H1 (cell line): Measurements from ENCODE around the gene SLC24A4. TPM values are rescaled to one million over a fixed set of nuclear protein-coding genes. Genes with fewer than 3 reads are reported as not detected.

Experiments
- CTCF ChIA-PET: fragments of 300-600 bp; sonication (Branson Sonifier 250); formaldehyde crosslinking; loops from one replicate; lab custom pipeline; 2021; ENCODE audit not compliant: partially characterized antibody; lab: Charles Lee
- POLR2A ChIA-PET: fragments of 300-600 bp; sonication (Branson Sonifier 250); formaldehyde crosslinking; loops from one replicate; lab custom pipeline; 2021; ENCODE audit warnings: inconsistent platforms; ENCODE audit not compliant: partially characterized antibody; lab: Charles Lee
- DNase-seq, 2 experiments: peaks; one replicate each; pipeline versions ENCODE4 v3.0.0 to v3.0.0-alpha.2; 2010 to 2022; ENCODE audit warnings: low spot score in 2 of 2, low read depth in 1 of 2, mixed read lengths in 1 of 2
- FAIRE-seq: peaks from 2 replicates; lab custom pipeline; 2011; peaks lifted over from hg19 to GRCh38; lab: Jason Lieb, UNC
- H2AFZ ChIP-seq: 2 replicates; pipeline ENCODE4 v1.8.1; 2012; ENCODE audit warnings: low read length, inconsistent platforms
- H2AK5ac ChIP-seq: 2 replicates; pipeline ENCODE4 v1.6.1; 2013; ENCODE audit warnings: low read depth, low read length
- H2BK120ac ChIP-seq: replicated peaks from 2 replicates; pipeline ENCODE3; 2013; ENCODE audit warnings: low read depth, low read length, inconsistent platforms
- H2BK12ac ChIP-seq: 2 replicates; pipeline ENCODE4 v1.6.1; 2013; ENCODE audit warnings: low read depth, low read length
- H2BK15ac ChIP-seq: 2 replicates; pipeline ENCODE4 v1.6.1; 2013; ENCODE audit warnings: low read length
- H2BK20ac ChIP-seq: 2 replicates; pipeline ENCODE4 v1.6.1; 2013; ENCODE audit warnings: low read length
- H2BK5ac ChIP-seq: 2 replicates; pipeline ENCODE4 v1.6.1; 2013; ENCODE audit warnings: low read depth, low read length
- H3K14ac ChIP-seq: 2 replicates; pipeline ENCODE4 v1.6.1; 2013; ENCODE audit warnings: inconsistent platforms; ENCODE audit not compliant: insufficient read length
- H3K18ac ChIP-seq: 2 replicates; pipeline ENCODE4 v1.6.1; 2013; ENCODE audit warnings: low read length; ENCODE audit errors: extremely low read depth
- H3K23ac ChIP-seq: 2 replicates; pipeline ENCODE4 v1.6.1; 2013; ENCODE audit warnings: inconsistent platforms; ENCODE audit not compliant: insufficient read length
- H3K23me2 ChIP-seq: 2 replicates; pipeline ENCODE4 v1.6.1; 2013; ENCODE audit warnings: low read depth, low read length
- H3K27ac ChIP-seq: 2 replicates; pipeline ENCODE4 v1.6.1; 2011; ENCODE audit warnings: low read depth, low read length, inconsistent platforms
- H3K27me3 ChIP-seq, 4 experiments: replicated peaks in 1 of 4; 1 replicate in 1 of 4; 2 replicates in 3 of 4; pipeline versions ENCODE4 v1.6.1 to v1.8.1; 2011 to 2013; ENCODE audit warnings: low read length in 3 of 4, mild to moderate bottlenecking in 3 of 4, inconsistent platforms in 2 of 4, mixed read lengths in 2 of 4, moderate library complexity in 1 of 4; ENCODE audit not compliant: control insufficient read depth in 3 of 4, insufficient read depth in 3 of 4; ENCODE audit errors: extremely low read depth in 1 of 4
- H3K36me3 ChIP-seq, 4 experiments: 2 replicates each; pipeline versions ENCODE4 v1.6.1 to v1.8.1; 2011 to 2013; ENCODE audit warnings: mild to moderate bottlenecking in 4 of 4, low read length in 3 of 4, moderate library complexity in 2 of 4, control low read depth in 1 of 4, inconsistent platforms in 1 of 4; ENCODE audit not compliant: insufficient read depth in 4 of 4, control insufficient read depth in 2 of 4
- H3K4ac ChIP-seq: replicated peaks from 2 replicates; pipeline ENCODE3; 2013; ENCODE audit warnings: low read length, low read depth, mixed read lengths, inconsistent platforms; ENCODE audit not compliant: insufficient read length
- H3K4me1 ChIP-seq, 4 experiments: replicated peaks in 1 of 4; 1 replicate in 1 of 4; 2 replicates in 3 of 4; pipeline versions ENCODE4 v1.6.1 to v1.8.1; 2011 to 2013; ENCODE audit warnings: low read length in 3 of 4, inconsistent platforms in 2 of 4, mixed read lengths in 1 of 4; ENCODE audit not compliant: insufficient read depth in 4 of 4, control insufficient read depth in 3 of 4
- H3K4me2 ChIP-seq, 2 experiments: 2 replicates each; pipeline versions ENCODE4 v1.6.1 to v1.8.1; 2011 to 2013; ENCODE audit warnings: low read depth in 2 of 2, low read length in 2 of 2, control low read depth in 1 of 2, inconsistent platforms in 1 of 2, mild to moderate bottlenecking in 1 of 2; ENCODE audit not compliant: insufficient read depth in 1 of 2
- H3K4me3 ChIP-seq, 4 experiments: fragments of 200-600, 300-600 bp in 1 of 4; sonication (generic), shearing (Covaris generic), sonication (Bioruptor Twin) in 1 of 4; 2 replicates each; pipeline versions ENCODE4 v1.5.1 to v1.8.1; 2011 to 2016; ENCODE audit warnings: low read length in 4 of 4, low read depth in 3 of 4, control low read depth in 2 of 4, inconsistent platforms in 2 of 4, mild to moderate bottlenecking in 2 of 4, mixed read lengths in 1 of 4, moderate library complexity in 1 of 4; ENCODE audit not compliant: insufficient read depth in 2 of 4; ENCODE audit errors: extremely low read depth in 1 of 4
- H3K56ac ChIP-seq: replicated peaks from 2 replicates; pipeline ENCODE3; 2013; ENCODE audit warnings: low read depth, mild to moderate bottlenecking, mixed read lengths, low read length, inconsistent platforms; ENCODE audit not compliant: insufficient read length
- H3K79me1 ChIP-seq: 2 replicates; pipeline ENCODE4 v1.6.1; 2013; ENCODE audit warnings: low read depth, low read length, control low read depth
- H3K79me2 ChIP-seq, 2 experiments: 2 replicates each; pipeline versions ENCODE4 v1.6.1 to v1.8.1; 2012 to 2013; ENCODE audit warnings: low read length in 2 of 2, mild to moderate bottlenecking in 2 of 2, inconsistent platforms in 1 of 2; ENCODE audit not compliant: insufficient read depth in 2 of 2, control insufficient read depth in 1 of 2
- H3K9ac ChIP-seq, 4 experiments: replicated peaks in 1 of 4; 1 replicate in 1 of 4; 2 replicates in 3 of 4; pipeline versions ENCODE4 v1.6.1 to v1.8.1; 2011 to 2013; ENCODE audit warnings: low read depth in 3 of 4, low read length in 3 of 4, control low read depth in 2 of 4, mild to moderate bottlenecking in 2 of 4, moderate library complexity in 2 of 4, inconsistent platforms in 1 of 4; ENCODE audit errors: extremely low read depth in 1 of 4
- H3K9me3 ChIP-seq, 2 experiments: 2 replicates each; pipeline versions ENCODE4 v1.6.1 to v1.8.1; 2012 to 2013; ENCODE audit warnings: mild to moderate bottlenecking in 2 of 2, moderate library complexity in 2 of 2, control low read depth in 1 of 2, inconsistent platforms in 1 of 2, low read depth in 1 of 2, low read length in 1 of 2, mixed read lengths in 1 of 2; ENCODE audit not compliant: insufficient read depth in 2 of 2
- H4K20me1 ChIP-seq, 2 experiments: replicated peaks in 1 of 2; 2 replicates each; pipeline versions ENCODE3 to v1.8.1; 2011 to 2013; ENCODE audit warnings: inconsistent platforms in 2 of 2, low read length in 2 of 2, mild to moderate bottlenecking in 1 of 2; ENCODE audit not compliant: insufficient read depth in 2 of 2, control insufficient read depth in 1 of 2
- H4K5ac ChIP-seq: 2 replicates; pipeline ENCODE4 v1.6.1; 2013; ENCODE audit warnings: low read length, low read depth, mixed read lengths, inconsistent platforms; ENCODE audit not compliant: insufficient read length
- H4K8ac ChIP-seq: 2 replicates; pipeline ENCODE4 v1.8.0; 2013; ENCODE audit warnings: mild to moderate bottlenecking, moderate library complexity, low read length, inconsistent platforms; ENCODE audit not compliant: insufficient read depth; ENCODE audit errors: extremely low read depth
- H4K91ac ChIP-seq: replicated peaks from 2 replicates; pipeline ENCODE3; 2013; ENCODE audit warnings: low read length, mixed read lengths, inconsistent platforms; ENCODE audit not compliant: insufficient read length
- BACH1 ChIP-seq: IDR thresholded peaks from 2 replicates; pipeline ENCODE4 v1.6.1; 2012; ENCODE audit warnings: low read length, improper control_type of control experiment
- CEBPB ChIP-seq: IDR thresholded peaks from 2 replicates; pipeline ENCODE4 v1.6.1; 2012; ENCODE audit warnings: low read depth, low read length
- EGR1 ChIP-seq: IDR thresholded peaks from 2 replicates; pipeline ENCODE4 v1.6.1; 2011; ENCODE audit warnings: low read depth, low read length, borderline replicate concordance
- EP300 ChIP-seq, 2 experiments: IDR thresholded peaks; 1 replicate in 1 of 2; 2 replicates in 1 of 2; pipeline ENCODE4 v1.6.1; 2011 to 2012; ENCODE audit warnings: low read depth in 2 of 2, low read length in 2 of 2, mild to moderate bottlenecking in 2 of 2, borderline replicate concordance in 1 of 2, inconsistent platforms in 1 of 2, moderate library complexity in 1 of 2
- FOSL1 ChIP-seq: IDR thresholded peaks from 2 replicates; pipeline ENCODE4 v1.6.1; 2011; ENCODE audit warnings: mild to moderate bottlenecking, low read depth, low read length, moderate library complexity; ENCODE audit not compliant: insufficient read depth
- GABPA ChIP-seq: IDR thresholded peaks from 2 replicates; pipeline ENCODE4 v1.6.1; 2011; ENCODE audit warnings: mild to moderate bottlenecking, low read length, moderate library complexity, borderline replicate concordance; ENCODE audit not compliant: insufficient read depth
- GTF2F1 ChIP-seq: IDR thresholded peaks from 2 replicates; pipeline ENCODE4 v1.6.1; 2012; ENCODE audit warnings: low read depth, low read length, improper control_type of control experiment, borderline replicate concordance
- HDAC2 ChIP-seq, 2 experiments: fragments of 300-600 bp in 1 of 2; sonication (generic) in 1 of 2; IDR thresholded peaks; 2 replicates each; pipeline ENCODE4 v1.6.1; 2011 to 2012; ENCODE audit warnings: low read depth in 2 of 2, low read length in 2 of 2, mild to moderate bottlenecking in 2 of 2, moderate library complexity in 2 of 2, borderline replicate concordance in 1 of 2, inconsistent platforms in 1 of 2
- HDAC6 ChIP-seq: IDR thresholded peaks from one replicate; pipeline ENCODE4 v1.7.1; 2012; ENCODE audit warnings: low read depth, mild to moderate bottlenecking, inconsistent platforms, low read length, moderate library complexity
- KDM1A ChIP-seq: fragments of 200-600, 300-600 bp; sonication (generic); IDR thresholded peaks from 2 replicates; pipeline ENCODE4 v1.7.1; 2016; ENCODE audit warnings: mild to moderate bottlenecking, low read length, borderline replicate concordance
- TAF1 ChIP-seq: IDR thresholded peaks from 2 replicates; pipeline ENCODE4 v1.6.1; 2011; ENCODE audit warnings: mild to moderate bottlenecking, low read depth, low read length
- TCF12 ChIP-seq: IDR thresholded peaks from 2 replicates; pipeline ENCODE4 v1.6.1; 2011; ENCODE audit warnings: low read depth, mild to moderate bottlenecking, low read length
- WGBS, 2 experiments: shearing (Covaris generic) in 1 of 2; methylation state at CpG; one replicate each; pipeline versions ENCODE4 v1.1.6 to v1.1.7; 2013 to 2015; ENCODE audit warnings: low lambda C conversion rate in 2 of 2, mixed read lengths in 2 of 2, inconsistent platforms in 1 of 2, low coverage in 1 of 2, missing lambda C conversion rate in 1 of 2; ENCODE audit not compliant: insufficient replicate concordance in 2 of 2, insufficient coverage in 1 of 2, insufficient read length in 1 of 2; ENCODE audit errors: extremely low coverage in 1 of 2, missing lambda C conversion rate in 1 of 2; 5-methylcytosine and 5-hydroxymethylcytosine counted together
- polyA plus RNA-seq, 7 experiments: library from polyadenylated mRNA; depleted of rRNA in 3 of 7; stranded (reverse) in 5 of 7; unstranded in 2 of 7; fragments of >200 nt in 5 of 7; fragments of 200-250 nt in 2 of 7; gene quantifications; 1 replicate in 5 of 7; 2 replicates in 1 of 7; 4 replicates in 1 of 7; pipeline versions ENCODE4 v1.2.1 to v1.2.3, GENCODE V29; 2011 to 2013; ENCODE audit warnings: missing spikeins in 2 of 7, mixed read lengths in 2 of 7
- total RNA-seq: library from RNA; stranded (reverse); fragmentation: NEBNext Ultra II Directional; extraction: Animal tissue kit (Norgen Biotek cat#: 25700); gene quantifications from 2 replicates; pipeline ENCODE4 v1.2.1, GENCODE V29; 2021

Gene SLC24A4
- total and polyA plus RNA-seq, 2 of the 8 experiments (the other 6 are each of a cell fraction or from before 2014, with no cell fraction given) = 0.27 to 0.89 TPM

DNA sequence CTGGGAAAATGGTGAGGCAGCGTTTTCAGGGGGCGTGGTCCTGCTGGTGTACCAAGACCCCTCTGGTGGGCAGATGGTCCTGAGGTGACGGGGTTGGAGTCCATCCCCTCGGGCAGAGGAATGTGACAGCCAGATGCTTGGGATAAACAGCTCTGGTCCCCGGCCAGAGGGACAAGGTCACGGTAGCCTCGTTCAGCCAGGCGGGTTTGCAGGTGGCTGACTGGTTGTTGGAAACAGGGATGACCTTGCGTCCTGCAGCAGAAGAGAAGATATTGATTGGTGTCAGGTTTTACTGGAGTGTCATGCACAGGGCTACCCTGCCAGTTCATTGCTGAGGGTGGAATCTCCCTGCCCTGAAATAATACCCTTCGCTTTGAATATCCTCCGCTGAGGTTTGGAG lies 43.3 kb downstream of the SLC24A4 start:
- H3K56ac ChIP-seq = no peak overlapping the region
- no peaks in the 10 kb centered on the region for H3K79me1 ChIP-seq
- CTCF ChIA-PET = interaction anchor here (0.8 to 3.6 kb wide), 3 partner anchors 14 to 26 kb away, joined by 3 to 22 read pairs (median 3); no protein-coding TSS in a partner anchor
- no peaks in the 10 kb centered on the region for H4K20me1 ChIP-seq
- no peak overlapping the region for H4K8ac ChIP-seq
- no peaks in the 10 kb centered on the region for H3K9me3 ChIP-seq
- no peak overlapping the region for H3K23ac ChIP-seq
- WGBS, 2 experiments = 91% methylated on average over 11 of the region's 11 CpGs; no CpG with 5 or more reads in 1 of the 2 experiments
- H3K4me2 ChIP-seq = no peak overlapping the region
- H2BK15ac ChIP-seq = no peak overlapping the region
- H3K4ac ChIP-seq = no peak overlapping the region
- H3K14ac ChIP-seq = no peak overlapping the region
- H2BK120ac ChIP-seq = no peak overlapping the region
- no peaks in the 10 kb centered on the region for H3K79me2 ChIP-seq
- H4K91ac ChIP-seq = no peak overlapping the region
- FAIRE-seq = no peak
- H3K4me1 ChIP-seq = no peaks in the 10 kb centered on the region
- no peaks in the 10 kb centered on the region for H3K36me3 ChIP-seq
- no peak for TF ChIP-seq EP300 (IDR thresholded peaks at IDR 0.05; ENCODE audit: borderline replicate concordance in 1 of 2, low read depth in 2 of 2, low read length in 2 of 2)
- TF ChIP-seq GTF2F1 = no peak
- no peak for TF ChIP-seq TCF12
- TF ChIP-seq FOSL1 = no peak
- TF ChIP-seq KDM1A = no peak
- no peak for TF ChIP-seq GABPA
- TF ChIP-seq HDAC6 = no peak
- no peak for TF ChIP-seq TAF1
- no peak for TF ChIP-seq BACH1
- TF ChIP-seq HDAC2 (IDR thresholded peaks at IDR 0.05; ENCODE audit: borderline replicate concordance in 1 of 2, low read depth in 2 of 2, low read length in 2 of 2) = no peak
- TF ChIP-seq CEBPB = no peak
- no peak for TF ChIP-seq EGR1
- TF ChIP-seq, all 59 proteins: peak for 0
- H3K4me3 ChIP-seq = no peak overlapping the region
- no peak overlapping the region for H2BK12ac ChIP-seq
- no peak overlapping the region for H4K5ac ChIP-seq
- no peak overlapping the region for H3K18ac ChIP-seq
- no peak overlapping the region for H2AK5ac ChIP-seq
- no peak overlapping the region for H3K9ac ChIP-seq
- no peak overlapping the region for H2AFZ ChIP-seq
- no peak overlapping the region for H2BK20ac ChIP-seq
- no peak overlapping the region for H3K27ac ChIP-seq
- POLR2A ChIA-PET = no interaction called here
- no peak for DNase-seq
- no peaks in the 10 kb centered on the region for H3K23me2 ChIP-seq
- no peak overlapping the region for H2BK5ac ChIP-seq
- H3K27me3 ChIP-seq = no peaks in the 10 kb centered on the region
